ENCODE data around the gene HEPHL1.

Gene HEPHL1

GRCh38 chr11:94017446-94017845 lies 3.7 kb upstream of the HEPHL1 start:
- DNase-seq (ENCODE audit: low read depth in 1 of 2, low spot score in 1 of 2), result no peak

DNA sequence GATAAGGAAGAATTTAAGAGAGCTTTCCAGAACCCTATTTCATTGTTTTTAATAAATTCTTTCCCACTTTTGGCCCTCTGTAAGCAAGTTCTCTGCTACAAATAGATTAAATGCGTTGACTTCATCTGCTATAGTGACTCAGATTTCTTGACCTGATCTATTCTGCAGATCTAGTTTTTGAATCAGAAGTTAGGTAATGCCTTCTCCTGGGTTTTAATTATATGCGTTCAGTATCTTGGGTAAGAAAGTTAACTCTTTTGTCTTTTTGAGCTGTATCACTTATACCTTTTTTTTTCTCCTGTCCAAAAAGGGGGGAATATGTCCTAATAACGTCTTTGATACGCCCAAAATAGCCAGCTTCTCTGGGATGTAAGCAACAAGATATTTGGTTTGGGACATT lies 2.4 kb upstream of the HEPHL1 start:
- no peak for DNase-seq (ENCODE audit: low read depth in 1 of 2, low spot score in 1 of 2)

- DNase-seq (ENCODE audit: low read depth in 1 of 2, low spot score in 1 of 2), result no peak
Measured at GRCh38 chr11:94023856-94024255, 2.7 kb downstream of the HEPHL1 start.

DNA sequence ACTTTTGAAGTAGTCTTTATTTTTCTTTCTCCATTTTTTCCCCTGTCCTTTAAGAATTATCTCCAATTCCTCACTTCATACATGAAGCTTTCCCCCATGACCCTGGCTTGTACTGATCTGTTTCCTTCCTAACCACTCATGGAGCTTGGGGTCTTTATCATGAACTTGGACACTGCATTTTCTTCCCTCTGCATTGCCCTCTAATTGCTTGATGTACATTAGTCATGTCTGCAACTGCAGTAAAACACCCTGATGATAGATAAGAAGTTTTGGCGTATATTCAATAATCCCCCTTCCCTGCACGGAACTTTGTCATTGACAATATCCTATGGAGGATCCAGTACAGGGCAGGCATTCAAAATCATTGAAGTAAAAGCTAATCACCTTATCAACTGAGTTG lies 3.4 kb downstream of the HEPHL1 start:
- DNase-seq (ENCODE audit: low read depth in 1 of 2, low spot score in 1 of 2), result no peak

GRCh38 chr11:94025690-94026394 lies 4.7 kb downstream of the HEPHL1 start:
- no peak for DNase-seq (ENCODE audit: low read depth in 1 of 2, low spot score in 1 of 2)

GRCh38 chr11:94027210-94027609 lies 6.1 kb downstream of the HEPHL1 start:
- DNase-seq (ENCODE audit: low read depth in 1 of 2, low spot score in 1 of 2), result no peak

DNA sequence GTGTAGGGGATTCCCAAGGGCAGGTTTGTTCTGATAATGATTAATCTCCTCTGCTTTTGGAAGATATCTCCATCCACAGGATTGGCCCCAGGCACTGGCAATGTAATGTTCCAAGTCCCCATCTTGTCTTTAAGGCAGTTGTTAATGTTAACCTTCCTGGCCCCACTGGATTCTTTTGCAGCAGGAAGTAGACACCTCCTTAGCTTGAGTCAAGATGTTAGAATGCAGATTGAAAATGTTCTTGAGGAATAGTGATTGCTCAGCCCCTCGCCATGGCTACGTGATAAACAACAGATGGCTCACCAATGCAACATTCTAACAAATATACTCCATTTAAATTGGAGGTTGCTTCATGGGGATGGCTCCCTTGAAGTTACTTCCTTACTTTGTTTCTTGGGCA lies 7.3 kb downstream of the HEPHL1 start:
- DNase-seq (ENCODE audit: low read depth in 1 of 2, low spot score in 1 of 2), result no peak

DNA sequence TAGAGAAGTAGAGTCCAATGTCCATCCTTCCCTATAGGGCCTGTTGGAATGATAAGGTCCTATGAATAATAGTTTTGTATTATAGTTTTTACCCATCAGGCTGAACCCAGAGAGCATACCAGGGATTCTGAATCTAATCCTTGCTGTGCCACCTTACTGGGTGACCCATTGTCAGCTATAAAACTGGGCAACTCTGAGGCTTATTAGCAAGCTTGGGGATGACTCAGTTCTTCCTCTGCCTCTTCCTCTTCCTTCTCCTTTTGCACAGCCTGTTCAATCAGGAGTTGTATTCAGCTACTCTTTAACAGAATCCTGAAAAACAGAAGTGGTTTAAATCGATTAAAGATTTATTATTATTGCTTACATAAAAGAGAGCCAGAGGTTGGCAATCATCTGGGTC lies 8.9 kb downstream of the HEPHL1 start:
- DNase-seq (ENCODE audit: low read depth in 1 of 2, low spot score in 1 of 2), result no peak

DNA sequence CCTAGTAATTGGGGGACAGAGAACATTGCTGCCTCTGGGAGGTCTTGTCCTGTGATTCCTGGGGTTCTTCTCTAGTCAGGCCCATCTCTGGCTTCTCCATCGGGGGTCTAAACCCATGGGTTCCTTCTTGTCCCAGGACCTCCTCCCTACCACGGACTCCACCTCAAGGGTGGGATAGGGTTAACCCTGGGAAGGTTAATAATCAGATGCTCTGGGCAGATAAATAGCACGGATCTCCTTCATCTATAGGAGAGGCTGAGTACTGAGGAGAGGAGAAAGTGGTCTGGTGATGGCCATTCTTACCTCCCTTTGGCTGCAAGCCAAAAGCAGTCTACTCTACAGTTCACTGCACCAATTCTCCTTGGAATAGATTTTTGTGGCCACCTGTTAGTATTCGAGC lies 10.5 kb downstream of the HEPHL1 start:
- DNase-seq (ENCODE audit: low read depth in 1 of 2, low spot score in 1 of 2), result no peak

DNA sequence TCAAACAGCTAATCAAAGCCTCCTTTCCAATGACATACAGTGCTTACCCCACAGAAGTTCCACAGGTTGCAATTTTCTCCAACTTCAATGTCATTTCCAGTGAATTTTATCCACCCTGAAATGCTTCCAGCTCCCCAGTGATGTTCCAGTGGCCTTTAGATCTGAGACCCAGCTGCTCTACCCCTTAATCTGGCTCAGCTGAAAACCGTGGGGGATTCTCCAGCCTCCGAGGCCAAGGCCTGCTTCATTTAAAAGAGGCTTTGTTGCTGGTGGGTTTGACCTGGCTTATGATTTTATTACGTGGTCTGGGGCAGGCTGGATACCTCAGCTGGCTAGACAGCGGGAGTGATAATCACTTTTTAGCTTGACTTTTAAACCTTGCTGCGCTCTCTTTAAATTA lies 10.9 kb downstream of the HEPHL1 start:
- no peak for DNase-seq (ENCODE audit: low read depth in 1 of 2, low spot score in 1 of 2)

GRCh38 chr11:94032725-94033124 lies 11.6 kb downstream of the HEPHL1 start:
- no peak for DNase-seq (ENCODE audit: low read depth in 1 of 2, low spot score in 1 of 2)

GRCh38 chr11:94034207-94034606 lies 13.1 kb downstream of the HEPHL1 start:
- DNase-seq (ENCODE audit: low read depth in 1 of 2, low spot score in 1 of 2), result no peak

GRCh38 chr11:94036096-94036495 lies 14.9 kb downstream of the HEPHL1 start:
- no peak for DNase-seq (ENCODE audit: low read depth in 1 of 2, low spot score in 1 of 2)

GRCh38 chr11:94043241-94043640 lies 22.1 kb downstream of the HEPHL1 start:
- no peak for DNase-seq (ENCODE audit: low read depth in 1 of 2, low spot score in 1 of 2)

GRCh38 chr11:94046796-94047195 lies 25.6 kb downstream of the HEPHL1 start:
- DNase-seq (ENCODE audit: low read depth in 1 of 2, low spot score in 1 of 2), result no peak

DNA sequence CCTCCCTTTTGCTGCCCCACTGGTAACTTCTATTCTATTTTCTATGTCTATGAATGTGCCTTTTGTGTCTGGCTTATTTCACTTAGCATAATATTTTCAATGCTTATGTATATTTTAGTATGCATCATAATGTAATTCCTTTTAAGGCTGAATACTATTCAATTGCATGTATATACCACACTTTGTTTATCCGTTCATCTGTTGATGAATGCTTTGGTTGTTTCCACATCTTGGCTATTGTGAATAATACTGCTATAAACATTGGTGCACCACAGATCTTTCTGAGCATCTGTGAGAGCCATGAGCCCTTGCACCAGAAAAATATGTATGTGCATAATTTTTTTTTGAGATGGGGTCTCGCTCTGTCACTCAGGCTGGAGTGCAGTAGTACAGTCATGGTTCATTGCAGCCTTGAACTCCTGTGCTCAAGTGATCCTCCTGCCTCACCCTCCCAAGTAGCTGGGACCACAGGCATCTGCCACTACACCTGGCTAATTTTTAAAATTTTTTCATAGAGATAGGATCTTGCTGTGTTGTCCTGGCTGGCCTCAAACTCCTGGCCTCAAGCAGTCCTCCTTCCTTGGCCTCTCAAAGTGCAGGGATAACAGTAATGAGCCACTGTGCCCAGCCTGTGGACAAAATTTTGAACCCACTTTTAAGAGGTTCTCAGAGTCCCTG lies 27.0 kb downstream of the HEPHL1 start:
- no peak for DNase-seq (ENCODE audit: low read depth in 1 of 2, low spot score in 1 of 2)

- no peak for DNase-seq (ENCODE audit: low read depth in 1 of 2, low spot score in 1 of 2)
Measured at GRCh38 chr11:94049351-94049750, 28.2 kb downstream of the HEPHL1 start.

DNA sequence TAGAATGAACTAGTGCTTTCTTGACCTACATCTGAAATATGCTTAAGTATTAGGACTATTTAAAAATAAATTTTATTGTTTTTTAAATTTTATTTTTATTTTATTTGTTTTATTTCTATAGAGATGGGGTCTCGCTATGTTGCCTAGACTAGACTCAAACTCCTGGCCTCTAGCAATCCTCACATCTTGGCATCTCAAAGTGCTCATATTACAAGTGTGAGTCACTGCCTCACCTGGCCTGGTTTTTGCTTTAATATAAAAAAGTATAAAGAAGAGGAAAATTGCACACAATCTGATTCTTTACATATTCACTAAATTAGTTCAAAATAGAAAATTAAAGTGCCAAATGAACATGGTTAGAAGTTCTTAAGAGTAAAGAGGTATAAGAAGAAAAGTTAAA lies 37.5 kb downstream of the HEPHL1 start:
- no peak for DNase-seq (ENCODE audit: low read depth in 1 of 2, low spot score in 1 of 2)

DNA sequence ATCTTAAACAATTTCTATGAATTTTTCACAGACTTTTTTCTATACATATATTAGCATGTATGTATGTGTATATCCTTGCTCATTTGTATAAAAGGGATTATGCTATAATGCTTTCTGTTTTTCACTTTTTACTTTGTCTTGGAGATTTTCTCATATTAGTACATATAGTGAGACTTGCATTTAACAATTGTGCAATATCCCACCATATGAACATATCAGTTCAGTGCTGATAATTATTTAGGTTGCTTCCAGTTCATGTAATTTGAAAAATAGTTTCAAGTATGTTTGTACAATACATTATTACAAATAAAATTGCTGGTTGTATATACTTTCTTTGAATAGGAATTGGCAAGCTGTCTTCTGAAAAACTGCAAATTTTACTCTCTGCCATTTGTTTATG lies 37.9 kb downstream of the HEPHL1 start:
- DNase-seq (ENCODE audit: low read depth in 1 of 2, low spot score in 1 of 2), result no peak

GRCh38 chr11:94060401-94060800 lies 39.2 kb downstream of the HEPHL1 start:
- no peak for DNase-seq (ENCODE audit: low read depth in 1 of 2, low spot score in 1 of 2)

- no peak for DNase-seq (ENCODE audit: low read depth in 1 of 2, low spot score in 1 of 2)
Measured at GRCh38 chr11:94062360-94062759, 41.2 kb downstream of the HEPHL1 start.

GRCh38 chr11:94066901-94067429 lies 45.8 kb downstream of the HEPHL1 start:
- no peak for DNase-seq (ENCODE audit: low read depth in 1 of 2, low spot score in 1 of 2)

DNA sequence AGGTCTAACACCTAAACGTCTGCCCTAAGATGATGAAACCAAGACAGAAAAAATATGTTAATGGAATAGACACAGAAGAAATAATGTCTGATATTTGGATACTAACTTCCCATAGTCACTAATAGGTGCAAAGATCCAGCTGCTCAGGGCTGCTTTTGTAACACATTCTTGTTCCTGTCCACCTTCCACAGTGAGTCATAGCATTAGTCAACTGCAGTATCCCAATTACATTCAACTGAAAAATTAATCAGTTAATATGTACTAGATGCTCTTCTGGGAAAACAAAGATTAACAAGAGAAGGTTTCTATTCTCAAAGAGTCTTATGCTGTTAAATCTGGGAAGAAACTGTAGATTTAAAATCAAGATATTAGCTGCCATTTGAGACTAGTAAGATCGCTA lies 47.6 kb downstream of the HEPHL1 start:
- DNase-seq (ENCODE audit: low read depth in 1 of 2, low spot score in 1 of 2), result no peak
